T-cell (primary cell): Measurements from ENCODE around the gene RHOBTB3. TPM values are rescaled to one million over a fixed set of nuclear protein-coding genes. Genes with fewer than 3 reads are reported as not detected.

Experiments used
- ATAC-seq, 4 experiments: fragments of 200-7000 bp in 3 of 4; fragments of 150-1000 bp in 1 of 4; cut with Tn5 transposase; replicated peaks in 1 of 4; 1 replicate in 3 of 4; 2 replicates in 1 of 4; pipeline ENCODE4 v1.10.0; 2021; ENCODE audit warnings: moderate library complexity in 3 of 4, mild to moderate bottlenecking in 2 of 4, moderate number of reproducible peaks in 1 of 4
- CTCF ChIA-PET, 2 donors: fragments of 300-600 bp; sonication (Branson Sonifier 250); formaldehyde crosslinking; loops; one replicate each; lab custom pipeline; 2022; ENCODE audit warnings: antibody characterized with exemption in 2 of 2; lab: Charles Lee
- POLR2A ChIA-PET, 2 donors: fragments of 300-600 bp; sonication (Branson Sonifier 250); formaldehyde crosslinking; loops; one replicate each; lab custom pipeline; 2022; ENCODE audit warnings: antibody characterized with exemption in 2 of 2; lab: Charles Lee
- DNase-seq, 35 experiments: peaks; one replicate each; pipeline versions ENCODE4 v3.0.0 to v3.0.0-alpha.2; 2013 to 2023
- H3K27ac ChIP-seq: one replicate; pipeline ENCODE4 v1.5.1; 2013; ENCODE audit warnings: low read length
- H3K27me3 ChIP-seq, 2 experiments: replicated peaks in 1 of 2; 1 replicate in 1 of 2; 2 replicates in 1 of 2; pipeline versions ENCODE4 v1.6.1 to v1.7.0; 2013; ENCODE audit warnings: low read length in 1 of 2, mixed read lengths in 1 of 2; ENCODE audit not compliant: control insufficient read depth in 2 of 2, insufficient read depth in 2 of 2; ENCODE audit errors: extremely low read depth in 1 of 2
- H3K36me3 ChIP-seq, 2 donors: 1 replicate in 1 of 2; 2 replicates in 1 of 2; pipeline versions ENCODE4 v1.6.1 to v1.7.0; 2013; ENCODE audit warnings: low read length in 1 of 2; ENCODE audit not compliant: control insufficient read depth in 2 of 2, insufficient read depth in 1 of 2; ENCODE audit errors: extremely low read depth in 1 of 2
- H3K4me1 ChIP-seq, 2 experiments: 1 replicate in 1 of 2; 2 replicates in 1 of 2; pipeline versions ENCODE4 v1.6.1 to v1.7.0; 2013; ENCODE audit warnings: low read length in 2 of 2, mixed read lengths in 1 of 2; ENCODE audit not compliant: insufficient read depth in 2 of 2, control insufficient read depth in 1 of 2; ENCODE audit errors: extremely low read depth in 1 of 2
- H3K4me3 ChIP-seq, 2 donors: 1 replicate in 1 of 2; 2 replicates in 1 of 2; pipeline versions ENCODE4 v1.5.1 to v1.7.0; 2013; ENCODE audit warnings: mild to moderate bottlenecking in 2 of 2, low read length in 1 of 2, moderate library complexity in 1 of 2; ENCODE audit not compliant: control insufficient read depth in 1 of 2; ENCODE audit errors: extremely low read depth in 1 of 2
- H3K9me3 ChIP-seq: 2 replicates; pipeline ENCODE4 v1.7.0; 2013
- H3K27ac Mint-ChIP-seq, 2 donors: one replicate each; pipeline ENCODE4 v1.8.0; 2020 to 2021; ENCODE audit warnings: mild to moderate bottlenecking in 2 of 2, mixed read lengths in 2 of 2
- H3K27me3 Mint-ChIP-seq, 2 donors: one replicate each; pipeline ENCODE4 v1.8.0; 2021 to 2022; ENCODE audit warnings: mixed read lengths in 2 of 2
- H3K36me3 Mint-ChIP-seq: one replicate; pipeline ENCODE4 v1.8.0; 2021; ENCODE audit warnings: mixed read lengths
- H3K4me1 Mint-ChIP-seq, 3 donors: one replicate each; pipeline ENCODE4 v1.8.0; 2020 to 2022; ENCODE audit warnings: mixed read lengths in 3 of 3, mild to moderate bottlenecking in 1 of 3
- H3K4me3 Mint-ChIP-seq, 3 donors: one replicate each; pipeline ENCODE4 v1.8.0; 2020 to 2022; ENCODE audit warnings: mild to moderate bottlenecking in 3 of 3, mixed read lengths in 3 of 3, moderate library complexity in 3 of 3
- H3K9me3 Mint-ChIP-seq, 3 donors: one replicate each; pipeline ENCODE4 v1.8.0; 2020 to 2022; ENCODE audit warnings: mixed read lengths in 3 of 3
- WGBS: methylation state at CpG from one replicate; pipeline ENCODE4 v1.1.5; 2013; ENCODE audit warnings: missing lambda C conversion rate; ENCODE audit not compliant: insufficient coverage; 5-methylcytosine and 5-hydroxymethylcytosine counted together
- total RNA-seq, 35 experiments: library from RNA in 6 of 35; stranded (reverse) in 6 of 35; fragments of 120-200 nt in 1 of 35; gene quantifications; one replicate each; pipeline versions ENCODE4 v1.2.1 to v1.2.4 and lab custom pipeline; 2013 to 2026

RHOBTB3 gene
- total RNA-seq, 5 donors from 2014 or later (not counting 1 experiment from before 2014, with no cell fraction given): 2.6 to 4.8 (median 3.6) TPM

DNA sequence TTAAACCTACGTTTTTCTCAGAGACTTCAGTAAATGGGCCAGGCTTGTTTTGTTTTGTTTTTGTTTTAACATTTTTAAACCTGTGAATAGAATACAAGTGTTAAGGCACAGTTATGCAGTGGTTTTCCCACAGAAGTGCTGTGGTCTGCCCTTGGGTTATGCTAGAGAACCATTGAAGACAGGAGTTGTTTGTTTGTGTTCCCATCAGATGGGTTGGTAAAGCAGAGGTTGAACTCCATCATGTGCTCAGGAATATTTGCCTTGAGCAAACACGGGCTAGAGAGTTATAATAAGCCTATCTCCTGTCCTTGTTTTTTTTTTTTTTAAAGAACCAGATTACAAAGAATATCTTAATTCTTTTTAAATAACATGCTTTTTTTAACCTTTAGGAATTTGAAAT lies 28.5 kb downstream of the RHOBTB3 start:
- H3K27me3 Mint-ChIP-seq: no peaks in the 10 kb centered on the region
- peak overlapping the region; percentile 94 to 97 for H3K27ac Mint-ChIP-seq
- ATAC-seq (no peak), DNase-seq (peak in 4 of 35 experiments; percentile 5 to 21 (median 14))
- Histone ChIP-seq H3K4me3 (no peak overlapping the region), H3K27me3 (no peaks in the 10 kb centered on the region), H3K36me3 (no peaks in the 10 kb centered on the region), H3K27ac (peak overlapping the region; percentile 65), H3K4me1 (peaks cover 19 to 23% of the 10 kb centered on the region in 2 experiments), H3K9me3 (no peaks in the 10 kb centered on the region)
- POLR2A ChIA-PET: no interaction called here
- H3K9me3 Mint-ChIP-seq: no peaks in the 10 kb centered on the region
- no peak overlapping the region for H3K4me3 Mint-ChIP-seq
- no peaks in the 10 kb centered on the region for H3K36me3 Mint-ChIP-seq
- H3K4me1 Mint-ChIP-seq: peaks cover 30 to 35% (median 34%) of the 10 kb centered on the region in 3 donors
- no CpG with 5 or more reads among the region's 2 CpGs for WGBS
- CTCF ChIA-PET: interaction anchor here in 1 of 2 donors (1.2 kb wide), 1 partner anchor 22 kb away, joined by 4 read pairs; no protein-coding TSS in a partner anchor

DNA sequence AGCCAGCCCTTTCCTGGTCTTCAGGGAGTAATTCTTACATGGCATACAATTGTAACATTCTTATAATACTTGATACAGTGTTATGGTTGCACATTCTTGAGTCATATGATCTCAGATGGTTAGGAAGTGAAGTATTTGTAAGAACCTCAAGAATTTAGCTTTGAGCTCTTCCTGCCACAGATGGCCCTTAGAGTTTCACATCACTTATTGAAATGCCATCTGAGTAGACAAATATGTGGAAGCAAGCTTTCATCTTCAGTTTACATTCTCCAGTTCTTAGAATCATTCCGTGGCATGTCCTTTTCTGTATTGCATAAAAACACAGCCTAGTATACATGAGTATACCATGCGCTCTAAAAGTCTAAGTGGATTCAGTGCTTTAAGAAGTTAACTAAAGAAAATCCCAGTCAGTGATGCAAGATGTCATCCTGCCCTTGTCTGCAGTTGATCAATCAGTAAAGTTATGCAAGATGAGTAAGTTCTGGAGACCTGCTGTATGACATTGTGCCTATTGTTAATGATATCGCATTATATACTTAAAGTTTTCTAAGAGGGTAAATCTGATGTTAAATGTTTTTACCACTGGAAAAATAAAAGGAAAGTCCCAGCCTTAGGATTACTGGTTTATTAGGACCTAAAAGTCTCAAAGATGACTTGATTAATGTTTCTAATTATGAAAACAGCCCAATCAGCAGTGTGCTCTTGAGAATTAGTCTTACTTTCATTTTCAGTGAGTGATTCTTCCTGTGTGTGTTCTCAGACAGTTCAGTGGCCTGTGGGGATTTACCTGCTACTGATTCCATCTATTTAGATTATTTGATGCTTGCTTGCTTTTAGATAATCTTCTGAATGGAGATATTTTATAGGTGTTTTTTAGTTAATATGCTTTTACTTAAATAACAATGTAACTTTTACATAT lies 29.4 kb downstream of the RHOBTB3 start:
- CTCF ChIA-PET: interaction anchor here (0.5 to 2.0 kb wide), 3 partner anchors 20 to 118 kb away, joined by 4 to 8 read pairs (median 5); no protein-coding TSS in a partner anchor
- peaks cover 30 to 35% (median 34%) of the 10 kb centered on the region in 3 donors for H3K4me1 Mint-ChIP-seq
- WGBS: no CpG with 5 or more reads among the region's 3 CpGs

DNA sequence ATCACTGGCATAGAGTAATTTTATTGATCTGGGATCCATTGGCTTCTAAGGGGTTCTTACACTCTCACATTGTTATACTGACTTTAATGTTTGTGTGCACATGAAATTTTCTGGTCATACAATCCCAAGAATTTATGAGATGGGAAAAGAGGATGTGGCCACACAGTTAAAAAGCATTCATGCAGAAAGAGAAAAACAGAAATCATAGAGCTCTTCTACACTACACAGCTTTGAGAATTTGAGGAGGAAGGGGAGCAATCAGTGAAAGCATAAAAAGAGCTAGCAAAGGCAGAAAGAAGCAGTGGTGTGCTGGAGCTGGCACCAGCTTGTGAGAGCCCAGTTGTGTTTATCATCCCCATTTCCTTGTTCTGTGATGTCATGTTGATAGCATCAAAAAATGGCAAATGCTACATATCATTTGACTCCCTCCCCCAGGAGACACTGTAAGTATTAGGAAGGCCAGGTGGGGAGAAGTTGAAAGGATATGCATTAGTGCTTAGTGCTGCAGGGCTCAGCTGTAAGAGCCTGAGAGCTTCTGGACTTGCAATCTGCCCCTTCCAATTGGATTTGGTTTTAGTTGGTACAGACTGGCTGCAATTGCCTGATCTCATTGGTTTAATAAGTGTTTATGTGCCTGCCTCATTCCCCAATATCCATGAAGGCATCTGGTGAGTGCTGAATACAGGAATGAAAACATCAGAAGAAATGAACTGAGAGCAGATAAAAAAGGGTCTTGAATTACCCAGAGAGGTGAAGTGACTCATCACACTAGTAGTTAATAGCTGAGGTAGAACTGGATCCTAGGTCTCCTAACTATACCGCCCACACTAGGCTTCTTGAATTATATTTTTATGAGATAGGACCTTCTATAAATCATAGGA lies 30.9 kb downstream of the RHOBTB3 start:
- H3K9me3 ChIP-seq: no peaks in the 10 kb centered on the region
- H3K36me3 ChIP-seq: no peaks in the 10 kb centered on the region
- WGBS: no CpG with 5 or more reads among the region's 1 CpG
- Mint-ChIP-seq H3K4me3 (no peak overlapping the region), H3K9me3 (no peaks in the 10 kb centered on the region), H3K4me1 (peaks cover 30 to 35% (median 34%) of the 10 kb centered on the region in 3 donors), H3K27ac (peak overlapping the region; percentile 35 to 71), H3K27me3 (no peaks in the 10 kb centered on the region), H3K36me3 (no peaks in the 10 kb centered on the region)
- H3K4me3 ChIP-seq: no peak overlapping the region
- H3K27me3 ChIP-seq: no peaks in the 10 kb centered on the region
- peaks cover 19 to 23% of the 10 kb centered on the region in 2 experiments for H3K4me1 ChIP-seq
- ChIA-PET CTCF (interaction anchor here (0.5 to 2.0 kb wide), 4 partner anchors 19 to 98 kb away, joined by 3 to 5 read pairs (median 3); partner anchors contain the start of gene GLRX (in 1 of the 2)), POLR2A (no interaction called here)
- ATAC-seq (no peak), DNase-seq (no peak)
- peak overlapping the region; percentile 17 for H3K27ac ChIP-seq

More for the DNA sequence above, 29.4 kb downstream of the RHOBTB3 start:
- H3K9me3 Mint-ChIP-seq: no peaks in the 10 kb centered on the region
- DNase-seq (peak in 3 of 35 experiments; percentile 7 to 57 (median 13)), ATAC-seq (peak; percentile 77 to 89 (median 81))
- peaks cover 19 to 23% of the 10 kb centered on the region in 2 experiments for H3K4me1 ChIP-seq
- H3K27ac Mint-ChIP-seq: peak overlapping the region; percentile 94 to 97
- POLR2A ChIA-PET: interaction anchor here in 1 of 2 donors (0.6 kb wide), 1 partner anchor 35 kb away, joined by 3 read pairs; no protein-coding TSS in a partner anchor
- H3K4me3 Mint-ChIP-seq: peak overlapping the region; percentile 78 to 80 (median 79)
- no peaks in the 10 kb centered on the region for H3K36me3 ChIP-seq
- H3K27me3 ChIP-seq: no peaks in the 10 kb centered on the region
- H3K36me3 Mint-ChIP-seq: no peaks in the 10 kb centered on the region
- no peaks in the 10 kb centered on the region for H3K9me3 ChIP-seq
- H3K27ac ChIP-seq: peak overlapping the region; percentile 65
- H3K4me3 ChIP-seq: peak overlapping the region; percentile 5 to 34
- no peaks in the 10 kb centered on the region for H3K27me3 Mint-ChIP-seq

DNA sequence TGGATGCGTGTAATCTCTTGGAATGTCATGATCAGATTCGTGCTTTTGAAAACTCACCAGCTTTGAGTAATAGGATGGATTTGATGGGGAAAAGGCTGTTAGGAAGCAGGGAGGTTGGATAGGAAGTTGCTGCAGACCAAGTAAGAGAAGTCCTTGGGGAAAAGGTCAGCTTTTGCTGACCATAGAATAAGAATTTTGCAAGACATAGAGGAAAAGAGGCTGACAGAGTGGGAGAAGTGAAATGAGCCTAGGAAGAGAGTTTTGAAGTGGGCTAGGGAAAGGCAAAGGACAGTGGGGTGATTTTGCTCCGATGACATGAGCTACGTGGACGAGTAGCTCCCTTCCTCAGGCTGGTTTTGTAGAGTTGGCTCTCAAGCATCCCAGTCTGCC lies 31.5 kb downstream of the RHOBTB3 start:
- H3K36me3 Mint-ChIP-seq: no peaks in the 10 kb centered on the region
- ChIA-PET CTCF (interaction anchor here (1.0 to 2.0 kb wide), 2 partner anchors 18 to 60 kb away, joined by 3 to 5 read pairs; partner anchors contain the start of gene GLRX (in 1 of the 2)), POLR2A (no interaction called here)
- Histone ChIP-seq H3K27me3 (no peaks in the 10 kb centered on the region), H3K4me1 (peaks cover 19 to 23% of the 10 kb centered on the region in 2 experiments), H3K4me3 (no peak overlapping the region), H3K27ac (no peak overlapping the region), H3K9me3 (no peaks in the 10 kb centered on the region), H3K36me3 (no peaks in the 10 kb centered on the region)
- 97% methylated on average over 4 of the region's 5 CpGs for WGBS
- no peak overlapping the region for H3K27ac Mint-ChIP-seq
- H3K4me3 Mint-ChIP-seq: no peak overlapping the region
- DNase-seq (no peak), ATAC-seq (no peak)
- H3K9me3 Mint-ChIP-seq: no peaks in the 10 kb centered on the region
- no peaks in the 10 kb centered on the region for H3K27me3 Mint-ChIP-seq
- peaks cover 30 to 35% (median 34%) of the 10 kb centered on the region in 3 donors for H3K4me1 Mint-ChIP-seq

DNA sequence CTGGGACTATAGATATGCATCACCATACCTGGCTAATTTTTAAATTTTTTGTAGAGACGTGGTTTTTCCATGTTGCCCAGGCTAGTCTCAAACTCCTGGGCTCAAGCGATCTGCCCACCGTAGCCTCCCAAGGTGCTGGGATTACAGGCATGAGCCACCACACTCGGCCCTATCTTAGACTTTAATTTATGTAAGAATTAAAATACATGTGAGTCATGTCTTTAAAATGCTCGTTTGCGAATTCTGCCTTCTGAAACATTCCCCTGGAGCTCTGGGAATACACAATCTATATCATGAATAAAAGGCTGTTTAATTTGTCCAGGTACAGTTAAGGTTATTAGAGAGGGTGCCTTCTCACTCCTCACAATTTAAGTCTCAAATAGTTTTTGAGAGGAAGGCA lies 32.8 kb downstream of the RHOBTB3 start:
- no peak for DNase-seq
- no peak overlapping the region for H3K27ac Mint-ChIP-seq
- peaks cover 12 to 23% of the 10 kb centered on the region in 2 experiments for H3K4me1 ChIP-seq
- no peak overlapping the region for H3K27ac ChIP-seq
- peaks cover 0 to 3% of the 10 kb centered on the region in 2 experiments for H3K27me3 ChIP-seq
- H3K9me3 ChIP-seq: no peaks in the 10 kb centered on the region
- ChIA-PET POLR2A (no interaction called here), CTCF (no interaction called here)
- ATAC-seq: no peak
- no peaks in the 10 kb centered on the region for H3K27me3 Mint-ChIP-seq
- whole genome bisulfite sequencing: 71% methylated on average over 1 of the region's 6 CpGs
- no peak overlapping the region for H3K4me3 Mint-ChIP-seq
- H3K4me1 Mint-ChIP-seq: peaks cover 30 to 35% (median 34%) of the 10 kb centered on the region in 3 donors
- no peaks in the 10 kb centered on the region for H3K9me3 Mint-ChIP-seq
- no peaks in the 10 kb centered on the region for H3K36me3 Mint-ChIP-seq
- no peak overlapping the region for H3K4me3 ChIP-seq
- H3K36me3 ChIP-seq: no peaks in the 10 kb centered on the region
